Muscle of leg (tissue), 11 donors: Measurements from ENCODE around the gene NAPSA. TPM values are rescaled to one million over a fixed set of nuclear protein-coding genes. Genes with fewer than 3 reads are reported as not detected.
"Not testable (repeated sequence)": the region's sequence is repeated elsewhere in the genome, so short reads cannot be mapped to it uniquely, and the experiment has no call there.

Experiments
- DNase-seq: peaks from one replicate; pipeline ENCODE4 v3.0.0; 2013
- H3K27ac ChIP-seq: one replicate; pipeline ENCODE4 v1.5.1; 2013; ENCODE audit warnings: mild to moderate bottlenecking, low read length, control low read depth
- H3K27me3 ChIP-seq: one replicate; pipeline ENCODE4 v1.6.1; 2013; ENCODE audit warnings: low read length; ENCODE audit not compliant: control insufficient read depth, insufficient read depth
- H3K36me3 ChIP-seq: one replicate; pipeline ENCODE4 v1.6.1; 2013; ENCODE audit warnings: low read length; ENCODE audit not compliant: control insufficient read depth, insufficient read depth
- H3K4me1 ChIP-seq: one replicate; pipeline ENCODE4 v1.6.1; 2013; ENCODE audit warnings: low read length; ENCODE audit not compliant: control insufficient read depth, insufficient read depth
- H3K4me3 ChIP-seq: one replicate; pipeline ENCODE4 v1.5.1; 2013; ENCODE audit warnings: low read length, control low read depth
- H3K9me3 ChIP-seq: replicated peaks from 2 replicates; pipeline ENCODE4 v1.6.1; 2013; ENCODE audit warnings: low read depth, low read length; ENCODE audit not compliant: control insufficient read depth
- WGBS: methylation state at CpG from one replicate; pipeline ENCODE4 v1.1.5; 2013; ENCODE audit warnings: missing lambda C conversion rate; ENCODE audit not compliant: insufficient coverage; 5-methylcytosine and 5-hydroxymethylcytosine counted together
- polyA plus RNA-seq, 8 donors: library from polyadenylated mRNA; unstranded; fragments of 120-200 nt; gene quantifications; one replicate each; pipeline versions ENCODE4 v1.2.1 to v1.2.3, GENCODE V29; 2013; ENCODE audit warnings: inconsistent platforms in 1 of 8, low replicate concordance in 1 of 8; ENCODE audit not compliant: insufficient read length in 8 of 8, insufficient read depth in 1 of 8
- total RNA-seq: library from RNA; stranded (reverse); fragments of 120-200 nt; gene quantifications from one replicate; pipeline ENCODE4 v1.2.4, GENCODE V29; 2013

NAPSA gene
- total and polyA plus RNA-seq, 9 donors: 0.29 to 1.7 (median 0.56) TPM

DNA sequence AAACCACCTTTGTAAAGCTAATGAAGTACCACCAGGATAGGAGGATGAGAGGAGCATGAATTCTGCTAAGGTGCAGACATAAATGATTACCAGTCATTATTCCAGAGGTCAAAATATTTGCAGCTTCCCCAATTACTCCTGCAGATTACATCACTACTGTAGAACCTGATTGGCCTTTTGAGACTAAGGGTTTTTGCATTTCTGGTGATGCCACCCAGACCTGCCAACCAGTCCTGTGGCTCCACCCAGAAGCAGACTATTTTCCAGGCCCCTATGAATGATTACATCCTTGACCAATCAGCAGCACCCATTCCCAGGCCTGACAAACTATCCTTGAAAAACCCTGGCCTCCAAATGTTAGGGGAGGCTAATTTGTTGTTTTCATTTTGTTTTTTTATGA is 25.1 kb downstream of the NAPSA start:
- Histone ChIP-seq H3K4me1 (no peaks in the 10 kb centered on the region), H3K27ac (no peak overlapping the region), H3K4me3 (no peak overlapping the region), H3K9me3 (peaks cover 7% of the 10 kb centered on the region), H3K36me3 (no peaks in the 10 kb centered on the region), H3K27me3 (no peaks in the 10 kb centered on the region)
- DNase-seq: no peak

DNA sequence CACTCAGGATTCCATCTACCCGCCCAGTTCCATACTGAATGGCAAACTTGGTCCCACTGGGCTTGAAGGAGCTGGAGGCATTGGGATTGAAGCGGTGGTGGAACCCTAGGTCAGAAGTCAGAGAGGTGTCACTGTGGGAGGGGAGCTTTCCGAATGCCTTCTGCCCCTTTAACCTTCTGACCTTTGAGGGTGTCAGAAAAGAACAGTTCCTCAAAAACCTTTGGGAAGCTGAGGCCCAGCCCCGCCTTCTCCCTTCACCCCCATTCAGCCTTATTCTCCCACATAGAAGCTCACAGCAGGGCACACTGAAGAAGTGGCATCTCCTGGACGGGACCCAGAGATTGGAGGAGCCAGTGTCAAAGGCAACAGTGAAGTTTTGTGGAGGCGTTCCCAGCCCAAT is 28.4 kb downstream of the NAPSA start:
- Histone ChIP-seq H3K4me1 (peaks cover 17% of the 10 kb centered on the region), H3K27me3 (peaks cover 24% of the 10 kb centered on the region)
- WGBS: no CpG with 5 or more reads among the region's 6 CpGs
- H3K4me3 ChIP-seq, H3K27ac ChIP-seq, H3K9me3 ChIP-seq, DNase-seq, H3K36me3 ChIP-seq: not testable (repeated sequence)

DNA sequence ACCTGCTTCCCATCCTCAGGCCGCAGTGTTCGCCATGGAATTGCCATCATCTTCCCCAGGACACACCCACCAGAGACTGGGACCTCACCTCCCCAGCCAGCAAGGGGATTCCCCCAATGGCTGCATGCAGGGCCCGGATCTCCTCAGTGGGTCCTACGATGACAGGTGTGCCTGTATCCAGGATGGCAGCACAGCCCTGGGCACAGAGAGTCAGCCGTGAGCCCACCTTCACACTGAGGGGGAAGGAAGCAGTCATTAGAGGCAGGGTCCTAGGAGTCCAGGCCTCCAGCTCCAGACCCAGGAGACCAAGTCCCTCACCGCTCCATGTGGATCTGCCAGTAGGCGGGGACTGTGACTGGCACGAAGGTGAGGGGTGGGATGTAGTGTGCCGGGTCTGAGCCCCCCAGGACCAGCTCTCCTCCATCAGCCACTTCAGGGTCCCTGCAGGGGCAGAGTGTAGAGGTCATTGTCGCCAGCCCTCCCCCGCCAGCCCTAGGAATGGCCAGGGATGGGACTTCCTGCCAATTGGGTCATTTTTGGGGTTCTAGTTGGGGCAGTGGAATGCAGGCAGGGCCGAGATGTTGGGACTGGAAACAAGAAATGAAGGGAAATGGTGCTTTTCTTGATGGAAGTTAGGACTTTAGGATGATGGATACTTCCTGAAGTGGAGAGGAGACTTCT is 30.6 kb downstream of the NAPSA start:
- H3K4me1 ChIP-seq: peaks cover 30% of the 10 kb centered on the region
- no peak overlapping the region for H3K27ac ChIP-seq
- H3K4me3 ChIP-seq: no peak overlapping the region
- H3K9me3 ChIP-seq: no peaks in the 10 kb centered on the region
- H3K36me3 ChIP-seq: no peaks in the 10 kb centered on the region
- peaks cover 46% of the 10 kb centered on the region for H3K27me3 ChIP-seq
- DNase-seq: no peak
- WGBS: 91% methylated on average over 6 of the region's 12 CpGs

DNA sequence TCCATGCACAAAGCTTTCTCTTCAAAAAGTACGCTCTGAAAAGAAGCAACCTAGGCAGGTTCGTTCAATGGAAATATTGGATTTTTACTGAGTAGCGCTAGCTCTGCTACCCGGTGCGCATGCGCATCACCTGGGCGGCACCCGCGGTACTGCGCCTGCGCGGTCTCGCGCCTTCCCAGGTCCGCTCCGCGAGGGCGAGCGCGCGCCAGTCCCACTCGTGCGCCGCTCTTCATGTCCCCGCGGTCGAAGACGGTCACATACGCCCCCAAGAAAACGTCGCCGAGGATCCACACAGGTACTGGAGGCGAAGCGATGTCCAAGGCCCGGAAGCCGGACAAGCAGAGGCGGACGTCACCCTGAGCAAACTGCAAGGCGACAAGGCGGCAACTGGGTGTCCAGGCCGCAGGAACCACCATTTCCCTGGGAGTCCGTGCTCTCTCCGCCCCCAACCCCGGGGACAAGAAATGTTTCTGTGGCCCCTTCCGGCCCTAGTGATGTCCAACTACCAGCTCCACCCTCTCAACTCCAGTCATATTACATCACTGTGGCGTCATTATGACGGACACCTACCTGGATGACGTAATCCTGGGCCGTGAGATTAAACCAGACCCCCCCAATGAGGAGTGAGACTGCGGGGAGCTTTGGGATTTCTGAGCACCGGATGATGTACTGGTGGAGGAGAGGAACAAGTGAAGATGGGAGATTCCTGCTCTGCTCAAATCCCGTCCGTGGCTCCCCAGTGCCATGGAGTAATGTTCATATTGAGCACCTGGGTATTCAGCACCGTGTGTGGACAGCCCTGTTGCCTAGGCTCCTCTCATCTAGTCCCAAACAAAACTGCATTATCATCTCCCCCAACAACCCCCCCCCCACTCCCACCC is 31.5 kb downstream of the NAPSA start:
- H3K27ac ChIP-seq: peak overlapping the region; percentile 55
- H3K4me3 ChIP-seq: peak overlapping the region; percentile 53
- peaks cover 54% of the 10 kb centered on the region for H3K27me3 ChIP-seq
- peaks cover 37% of the 10 kb centered on the region for H3K4me1 ChIP-seq
- H3K9me3 ChIP-seq: no peaks in the 10 kb centered on the region
- 2% methylated on average over 45 of the region's 54 CpGs for WGBS
- H3K36me3 ChIP-seq: no peaks in the 10 kb centered on the region
- peak; percentile 75 for DNase-seq

DNA sequence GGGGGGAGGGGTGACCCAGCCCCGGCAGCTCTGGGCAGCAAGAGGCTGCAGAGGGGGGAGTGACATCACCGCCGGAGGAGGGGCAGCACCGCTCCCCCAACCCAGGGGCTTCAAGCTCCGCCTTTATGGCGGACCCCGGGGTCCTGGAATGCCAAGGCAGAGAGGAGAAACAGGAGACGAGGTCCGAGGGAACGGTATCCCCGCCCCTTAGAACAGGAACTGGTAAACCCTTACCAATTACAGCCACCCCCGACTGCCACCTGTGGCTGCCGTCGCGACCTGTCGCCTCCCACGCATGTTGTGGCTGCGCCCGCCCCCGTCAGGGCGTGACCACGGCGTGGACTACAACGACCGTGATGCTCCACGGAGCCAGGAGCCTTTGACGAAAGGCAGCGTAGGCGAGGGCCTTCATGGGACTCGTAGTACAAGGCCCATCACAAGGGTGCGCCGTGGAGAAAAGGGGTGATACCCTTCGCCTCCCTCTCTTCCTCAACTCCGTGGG is 32.2 kb downstream of the NAPSA start:
- peaks cover 57% of the 10 kb centered on the region for H3K27me3 ChIP-seq
- no peaks in the 10 kb centered on the region for H3K9me3 ChIP-seq
- no peaks in the 10 kb centered on the region for H3K36me3 ChIP-seq
- H3K4me1 ChIP-seq: peaks cover 39% of the 10 kb centered on the region
- under 1% methylated on average over 29 of the region's 34 CpGs for WGBS
- peak; percentile 87 for DNase-seq
- H3K4me3 ChIP-seq: peak overlapping the region; percentile 53
- H3K27ac ChIP-seq: peak overlapping the region; percentile 88

DNA sequence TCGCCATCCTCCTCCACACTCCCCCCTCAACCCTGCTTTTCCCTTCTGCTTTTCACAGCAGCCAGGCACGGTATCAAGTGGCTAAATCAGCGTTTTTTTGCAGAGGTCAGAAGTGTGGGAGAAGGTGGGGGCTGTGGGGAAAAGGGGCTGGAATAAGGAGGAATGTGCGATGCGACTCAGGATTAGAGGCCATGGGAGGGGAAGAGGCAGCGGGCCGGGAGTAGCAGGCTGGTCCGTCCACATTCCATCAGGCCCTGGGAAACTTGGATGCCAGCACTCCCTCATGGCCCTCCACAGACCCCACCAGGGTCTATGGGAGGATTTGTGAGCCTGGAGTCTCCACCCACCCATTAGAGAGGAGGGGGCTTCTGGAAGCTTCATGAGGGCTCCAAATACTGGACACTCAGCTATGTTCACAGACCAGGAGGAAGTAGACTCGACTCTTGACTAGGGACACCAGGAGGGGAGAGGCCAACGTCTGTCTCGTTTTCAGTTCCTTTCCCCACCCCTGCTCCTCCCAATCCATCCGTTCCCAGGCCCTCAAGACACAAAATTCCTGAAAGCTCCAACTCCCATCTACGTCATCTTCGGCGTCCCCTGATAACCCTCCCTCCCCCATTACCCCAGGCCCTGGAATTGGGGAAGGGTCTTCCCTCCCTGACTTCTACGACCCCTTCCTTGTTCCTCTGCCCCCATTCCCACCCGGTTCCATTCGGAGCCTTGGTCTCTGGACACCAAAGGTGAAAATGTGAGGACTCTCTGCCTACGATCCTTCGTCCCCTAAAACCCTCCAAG is 33.0 kb downstream of the NAPSA start:
- no peaks in the 10 kb centered on the region for H3K36me3 ChIP-seq
- peaks cover 64% of the 10 kb centered on the region for H3K27me3 ChIP-seq
- no peaks in the 10 kb centered on the region for H3K9me3 ChIP-seq
- H3K27ac ChIP-seq: peak overlapping the region; percentile 88
- peak overlapping the region; percentile 53 for H3K4me3 ChIP-seq
- DNase-seq: peak; percentile 57
- 6% methylated on average over 10 of the region's 20 CpGs for WGBS
- peaks cover 44% of the 10 kb centered on the region for H3K4me1 ChIP-seq

DNA sequence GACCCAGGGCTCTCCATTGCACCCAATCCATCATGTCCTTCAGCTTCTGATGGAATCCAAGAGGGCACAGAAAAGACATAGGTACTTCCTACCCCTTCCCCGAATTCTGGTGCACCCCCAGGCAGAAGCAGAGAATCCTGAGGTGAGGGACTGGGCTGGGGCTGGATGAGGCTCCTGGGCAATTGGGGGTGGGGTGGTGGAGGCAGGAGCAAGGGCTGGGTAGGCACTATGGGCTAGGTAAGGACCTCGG is 33.5 kb downstream of the NAPSA start:
- Histone ChIP-seq H3K27me3 (peaks cover 69% of the 10 kb centered on the region), H3K9me3 (no peaks in the 10 kb centered on the region), H3K27ac (peak overlapping the region; percentile 53), H3K4me3 (no peak overlapping the region), H3K4me1 (peaks cover 44% of the 10 kb centered on the region), H3K36me3 (no peaks in the 10 kb centered on the region)
- DNase-seq: no peak
- no CpG with 5 or more reads among the region's 2 CpGs for WGBS

DNA sequence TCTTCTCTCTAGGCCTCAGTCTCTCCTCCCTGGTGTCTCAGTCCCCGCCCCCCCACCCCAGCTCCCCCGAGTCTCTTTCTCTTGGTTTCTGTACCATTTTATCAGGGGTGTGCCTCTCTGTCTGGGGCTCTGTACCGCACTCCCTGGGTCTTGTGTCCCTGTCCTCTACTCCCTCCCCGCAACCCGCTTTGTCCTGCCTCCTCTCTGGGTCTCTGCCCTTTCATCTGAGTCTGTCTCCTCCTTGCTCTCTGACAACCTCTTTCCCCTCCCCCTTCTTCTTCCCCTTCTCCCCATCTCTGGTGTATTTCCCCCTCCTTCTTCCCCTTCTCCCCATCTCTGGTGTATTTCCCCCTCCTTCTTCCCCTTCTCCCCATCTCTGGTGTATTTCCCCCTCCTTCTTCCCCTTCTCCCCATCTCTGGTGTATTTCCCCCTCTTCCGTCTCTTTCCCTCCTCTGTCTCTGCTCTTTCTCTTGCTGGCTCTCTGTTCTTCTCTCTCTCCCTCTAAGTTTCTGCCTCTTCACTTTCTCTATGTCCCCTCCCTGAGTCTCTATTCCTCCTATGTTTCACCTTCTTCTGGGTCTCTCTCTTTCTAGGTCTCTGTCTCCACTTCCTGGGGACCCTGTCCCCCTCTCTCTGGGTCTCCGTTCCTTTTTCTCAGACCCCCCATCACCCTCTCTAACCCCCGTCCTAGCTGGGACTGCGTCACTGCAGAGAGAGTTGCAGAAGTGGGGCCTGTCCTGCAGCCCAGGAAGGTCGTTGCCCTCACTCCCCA is 34.0 kb downstream of the NAPSA start:
- H3K9me3 ChIP-seq: no peaks in the 10 kb centered on the region
- no peaks in the 10 kb centered on the region for H3K36me3 ChIP-seq
- 13% methylated on average over 9 of the region's 10 CpGs for WGBS
- peaks cover 75% of the 10 kb centered on the region for H3K27me3 ChIP-seq
- H3K27ac ChIP-seq: peak overlapping the region; percentile 53
- H3K4me3 ChIP-seq: no peak overlapping the region
- no peak for DNase-seq
- H3K4me1 ChIP-seq: peaks cover 44% of the 10 kb centered on the region

DNA sequence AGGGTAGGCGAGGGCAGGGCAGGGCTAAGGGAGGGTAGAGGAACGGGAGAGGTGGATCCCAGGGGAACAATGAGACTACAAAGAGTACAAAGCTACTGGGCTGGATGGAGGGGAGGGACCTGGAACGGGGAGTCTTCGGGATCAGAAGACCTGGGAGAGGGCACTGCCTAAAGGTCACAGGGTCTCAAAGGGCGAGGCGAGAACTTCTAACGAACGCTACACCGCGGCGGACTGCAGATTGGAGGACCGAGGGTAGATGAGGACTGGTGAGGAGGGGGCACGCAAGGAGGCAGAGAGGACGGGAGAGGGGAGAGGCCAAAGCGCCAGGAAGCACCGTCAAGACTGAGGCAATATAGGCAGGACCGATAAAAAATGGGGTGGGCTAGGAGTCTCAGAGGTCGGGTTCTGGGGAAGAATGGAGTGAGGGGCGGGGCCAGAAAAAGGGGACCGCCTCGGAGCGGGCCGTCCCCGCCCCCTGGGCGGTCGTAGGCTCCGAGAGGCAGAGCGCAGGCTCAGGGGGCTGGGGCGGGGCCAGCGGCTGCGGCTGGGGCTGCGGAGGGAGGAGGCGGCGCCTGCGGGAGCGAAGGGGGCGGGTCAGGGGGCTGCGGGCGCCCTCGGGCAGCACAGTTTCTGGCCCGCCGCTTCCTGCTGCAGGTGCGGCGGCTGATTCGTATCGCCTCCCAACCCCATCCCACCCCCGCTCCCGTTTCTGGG is 34.9 kb downstream of the NAPSA start:
- peak overlapping the region; percentile 29 for H3K27ac ChIP-seq
- H3K4me1 ChIP-seq: peaks cover 49% of the 10 kb centered on the region
- DNase-seq: peak; percentile 74
- H3K4me3 ChIP-seq: peak overlapping the region; percentile 31
- H3K36me3 ChIP-seq: no peaks in the 10 kb centered on the region
- H3K27me3 ChIP-seq: peaks cover 82% of the 10 kb centered on the region
- 1% methylated on average over 46 of the region's 48 CpGs for WGBS
- no peaks in the 10 kb centered on the region for H3K9me3 ChIP-seq
